Measurements from ENCODE around the gene LCP1.

The LCP1 gene

DNA sequence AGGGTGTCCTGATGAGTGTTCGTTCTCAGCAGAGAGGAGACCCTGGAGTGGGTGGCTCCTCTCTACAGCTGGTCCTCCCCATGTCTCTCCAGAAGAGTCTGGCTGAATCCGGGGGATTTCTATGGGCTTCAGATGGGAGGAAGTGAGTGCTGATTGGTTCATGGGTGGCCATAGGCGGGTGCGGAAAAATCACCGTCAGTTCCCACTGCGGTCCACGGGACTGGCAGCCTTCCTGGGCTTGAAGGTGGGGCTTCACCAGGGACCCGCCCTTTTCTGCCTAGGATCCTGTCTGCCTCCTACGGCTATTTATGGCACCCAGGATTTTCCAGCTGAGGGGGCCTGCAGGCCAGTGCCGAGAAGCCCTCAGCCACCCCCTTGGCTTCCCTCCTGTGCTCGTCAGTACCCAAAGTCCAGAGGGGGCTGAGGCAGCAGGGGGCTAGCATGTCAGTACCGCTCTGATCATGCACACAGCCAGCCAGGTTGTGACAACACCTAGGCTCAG, 95.5 kb downstream of the LCP1 start:
- H3K4me1 ChIP-seq (ENCODE audit: insufficient read depth, low read length, severe bottlenecking): no peaks in the 10 kb centered on the region
- no peaks in the 10 kb centered on the region for H3K9me3 ChIP-seq (ENCODE audit: low read length)
- no peaks in the 10 kb centered on the region for H3F3A ChIP-seq (ENCODE audit: insufficient read depth, low read length)
- peaks cover 6% of the 10 kb centered on the region; the same call in 1 of the 2 replicates for H3K27me3 ChIP-seq (ENCODE audit: insufficient read depth, low read length)
- no peaks in the 10 kb centered on the region for H4K20me1 ChIP-seq (ENCODE audit: insufficient read depth, low read length)
- H3K4me3 ChIP-seq (ENCODE audit: low read depth, low read length, poor library complexity, severe bottlenecking): no peak overlapping the region
- no peak overlapping the region for H2AFZ ChIP-seq (ENCODE audit: low read length)
- H3K27ac ChIP-seq (ENCODE audit: low read depth, low read length, poor library complexity, severe bottlenecking): no peak overlapping the region
- no peaks in the 10 kb centered on the region for H3K79me2 ChIP-seq (ENCODE audit: insufficient read depth, low read length)
- H3K9ac ChIP-seq (ENCODE audit: low read length): no peak overlapping the region
- no peaks in the 10 kb centered on the region for H3K36me3 ChIP-seq (ENCODE audit: insufficient read depth, low read length)
- no peak for TF ChIP-seq EZH2 (IDR thresholded peaks at IDR 0.05; ENCODE audit: borderline replicate concordance, low read length)
- no peak overlapping the region for H3K4me2 ChIP-seq (ENCODE audit: low read length)
- H3K9me2 ChIP-seq (ENCODE audit: low read depth, low read length): no peaks in the 10 kb centered on the region

DNA sequence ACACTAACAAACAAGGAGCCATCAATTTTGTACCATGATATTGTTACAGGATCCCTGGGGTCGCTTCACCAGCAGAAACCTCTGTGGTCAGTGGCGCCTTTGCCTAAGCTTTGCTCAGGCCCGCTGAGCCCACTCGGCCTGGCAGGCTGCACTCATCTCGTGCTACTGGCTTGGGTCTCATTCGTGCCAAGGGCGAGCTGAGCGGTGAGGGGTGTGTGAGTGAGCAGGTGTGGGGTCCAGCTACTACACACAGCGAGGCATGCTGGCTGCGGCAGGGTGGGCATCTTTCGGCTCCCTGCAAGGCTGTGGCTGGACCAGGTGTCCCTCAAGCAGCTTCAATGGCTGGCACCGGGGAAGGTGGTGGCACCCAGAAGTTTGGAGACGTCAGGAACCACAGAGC, 96.2 kb downstream of the LCP1 start:
- TF ChIP-seq EZH2 (IDR thresholded peaks at IDR 0.05; ENCODE audit: borderline replicate concordance, low read length): no peak
- TF ChIP-seq, protein P1, sequence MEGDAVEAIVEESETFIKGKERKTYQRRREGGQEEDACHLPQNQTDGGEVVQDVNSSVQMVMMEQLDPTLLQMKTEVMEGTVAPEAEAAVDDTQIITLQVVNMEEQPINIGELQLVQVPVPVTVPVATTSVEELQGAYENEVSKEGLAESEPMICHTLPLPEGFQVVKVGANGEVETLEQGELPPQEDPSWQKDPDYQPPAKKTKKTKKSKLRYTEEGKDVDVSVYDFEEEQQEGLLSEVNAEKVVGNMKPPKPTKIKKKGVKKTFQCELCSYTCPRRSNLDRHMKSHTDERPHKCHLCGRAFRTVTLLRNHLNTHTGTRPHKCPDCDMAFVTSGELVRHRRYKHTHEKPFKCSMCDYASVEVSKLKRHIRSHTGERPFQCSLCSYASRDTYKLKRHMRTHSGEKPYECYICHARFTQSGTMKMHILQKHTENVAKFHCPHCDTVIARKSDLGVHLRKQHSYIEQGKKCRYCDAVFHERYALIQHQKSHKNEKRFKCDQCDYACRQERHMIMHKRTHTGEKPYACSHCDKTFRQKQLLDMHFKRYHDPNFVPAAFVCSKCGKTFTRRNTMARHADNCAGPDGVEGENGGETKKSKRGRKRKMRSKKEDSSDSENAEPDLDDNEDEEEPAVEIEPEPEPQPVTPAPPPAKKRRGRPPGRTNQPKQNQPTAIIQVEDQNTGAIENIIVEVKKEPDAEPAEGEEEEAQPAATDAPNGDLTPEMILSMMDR (IDR thresholded peaks at IDR 0.05; ENCODE audit: low read length): no peak
- Histone ChIP-seq H3K9ac (ENCODE audit: low read length) (no peak overlapping the region), H3K27ac (ENCODE audit: low read depth, low read length, poor library complexity, severe bottlenecking) (no peak overlapping the region), H3K36me3 (ENCODE audit: insufficient read depth, low read length) (no peaks in the 10 kb centered on the region), H3K27me3 (ENCODE audit: insufficient read depth, low read length) (peaks cover 6% of the 10 kb centered on the region; the same call in 1 of the 2 replicates), H3F3A (ENCODE audit: insufficient read depth, low read length) (no peaks in the 10 kb centered on the region), H2AFZ (ENCODE audit: low read length) (no peak overlapping the region), H3K4me1 (ENCODE audit: insufficient read depth, low read length, severe bottlenecking) (no peaks in the 10 kb centered on the region), H3K4me3 (ENCODE audit: low read depth, low read length, poor library complexity, severe bottlenecking) (no peak overlapping the region), H3K4me2 (ENCODE audit: low read length) (no peak overlapping the region), H3K9me2 (ENCODE audit: low read depth, low read length) (no peaks in the 10 kb centered on the region), H3K9me3 (ENCODE audit: low read length) (no peaks in the 10 kb centered on the region), H4K20me1 (ENCODE audit: insufficient read depth, low read length) (no peaks in the 10 kb centered on the region), H3K79me2 (ENCODE audit: insufficient read depth, low read length) (no peaks in the 10 kb centered on the region)

DNA sequence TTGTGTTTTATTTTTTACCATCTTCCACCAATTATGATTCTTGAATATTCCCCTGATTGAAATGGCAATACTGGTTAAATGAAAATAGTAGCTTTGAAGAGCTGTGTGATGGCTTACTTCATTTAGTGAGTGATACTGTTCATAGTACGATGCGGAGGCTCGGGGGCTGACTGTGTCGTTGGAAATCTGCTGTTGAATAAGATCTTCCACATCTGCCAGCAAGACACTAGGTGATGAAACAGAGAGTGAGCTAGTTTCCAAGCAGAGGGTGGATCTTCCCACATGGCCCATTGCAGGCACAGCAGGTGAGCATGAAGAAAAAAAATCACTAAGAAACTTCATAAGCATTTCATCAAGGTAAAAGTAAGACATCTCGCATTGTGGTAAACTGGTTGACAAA, 99.7 kb downstream of the LCP1 start:
- no peaks in the 10 kb centered on the region for H4K20me1 ChIP-seq (ENCODE audit: insufficient read depth, low read length)
- no peaks in the 10 kb centered on the region for H3K4me1 ChIP-seq (ENCODE audit: insufficient read depth, low read length, severe bottlenecking)
- H3K9me2 ChIP-seq (ENCODE audit: low read depth, low read length): no peaks in the 10 kb centered on the region
- H3K27me3 ChIP-seq (ENCODE audit: insufficient read depth, low read length): peaks cover 6% of the 10 kb centered on the region; the same call in 1 of the 2 replicates
- no peak overlapping the region for H3K9ac ChIP-seq (ENCODE audit: low read length)
- no peak for TF ChIP-seq EZH2 (IDR thresholded peaks at IDR 0.05; ENCODE audit: borderline replicate concordance, low read length)
- TF ChIP-seq, protein P1 (IDR thresholded peaks at IDR 0.05; ENCODE audit: low read length): no peak
- H3K9me3 ChIP-seq (ENCODE audit: low read length): no peaks in the 10 kb centered on the region
- no peak overlapping the region for H2AFZ ChIP-seq (ENCODE audit: low read length)
- no peaks in the 10 kb centered on the region for H3K36me3 ChIP-seq (ENCODE audit: insufficient read depth, low read length)
- H3K27ac ChIP-seq (ENCODE audit: low read depth, low read length, poor library complexity, severe bottlenecking): no peak overlapping the region
- H3F3A ChIP-seq (ENCODE audit: insufficient read depth, low read length): no peaks in the 10 kb centered on the region
- H3K4me2 ChIP-seq (ENCODE audit: low read length): no peak overlapping the region
- no peaks in the 10 kb centered on the region for H3K79me2 ChIP-seq (ENCODE audit: insufficient read depth, low read length)
- H3K4me3 ChIP-seq (ENCODE audit: low read depth, low read length, poor library complexity, severe bottlenecking): no peak overlapping the region

DNA sequence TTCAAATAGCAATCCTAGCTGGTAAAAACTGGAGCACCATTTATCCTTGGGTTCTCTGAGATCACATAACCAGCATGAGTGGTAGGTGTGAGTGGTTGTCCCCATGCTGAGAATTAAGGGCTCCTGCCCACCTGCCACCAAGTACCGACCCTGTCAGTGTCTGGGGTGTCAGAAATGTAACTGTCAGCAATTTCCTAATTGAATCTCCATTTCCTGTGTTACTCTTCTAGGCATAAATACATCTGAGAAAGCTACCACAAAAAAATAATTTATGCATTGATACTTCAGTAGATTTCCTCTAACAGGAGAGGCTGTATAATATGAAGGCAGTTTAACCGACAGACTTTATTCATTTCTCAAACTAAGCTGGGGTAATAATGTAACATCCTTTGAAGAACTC, 102.2 kb downstream of the LCP1 start:
- TF ChIP-seq, protein P1 (IDR thresholded peaks at IDR 0.05; ENCODE audit: low read length): no peak
- TF ChIP-seq EZH2 (IDR thresholded peaks at IDR 0.05; ENCODE audit: borderline replicate concordance, low read length): no peak
- H3K36me3 ChIP-seq (ENCODE audit: insufficient read depth, low read length): no peaks in the 10 kb centered on the region
- no peak overlapping the region for H3K4me2 ChIP-seq (ENCODE audit: low read length)

More for the DNA sequence above, 102.2 kb downstream of the LCP1 start:
- Histone ChIP-seq H3K27me3 (ENCODE audit: insufficient read depth, low read length) (no peaks in the 10 kb centered on the region), H3K27ac (ENCODE audit: low read depth, low read length, poor library complexity, severe bottlenecking) (no peak overlapping the region), H3K4me3 (ENCODE audit: low read depth, low read length, poor library complexity, severe bottlenecking) (no peak overlapping the region), H3K9me3 (ENCODE audit: low read length) (no peaks in the 10 kb centered on the region), H3F3A (ENCODE audit: insufficient read depth, low read length) (no peaks in the 10 kb centered on the region), H3K9me2 (ENCODE audit: low read depth, low read length) (no peaks in the 10 kb centered on the region), H4K20me1 (ENCODE audit: insufficient read depth, low read length) (no peaks in the 10 kb centered on the region), H2AFZ (ENCODE audit: low read length) (no peak overlapping the region), H3K4me1 (ENCODE audit: insufficient read depth, low read length, severe bottlenecking) (no peaks in the 10 kb centered on the region), H3K9ac (ENCODE audit: low read length) (no peak overlapping the region), H3K79me2 (ENCODE audit: insufficient read depth, low read length) (no peaks in the 10 kb centered on the region)
